ENCODE measurements around the gene PTCRA. TPM values are rescaled to one million over a fixed set of nuclear protein-coding genes. Genes with fewer than 3 reads are reported as not detected.

PTCRA gene
- total RNA-seq, 2 donors from 2014 or later, result not detected

DNA sequence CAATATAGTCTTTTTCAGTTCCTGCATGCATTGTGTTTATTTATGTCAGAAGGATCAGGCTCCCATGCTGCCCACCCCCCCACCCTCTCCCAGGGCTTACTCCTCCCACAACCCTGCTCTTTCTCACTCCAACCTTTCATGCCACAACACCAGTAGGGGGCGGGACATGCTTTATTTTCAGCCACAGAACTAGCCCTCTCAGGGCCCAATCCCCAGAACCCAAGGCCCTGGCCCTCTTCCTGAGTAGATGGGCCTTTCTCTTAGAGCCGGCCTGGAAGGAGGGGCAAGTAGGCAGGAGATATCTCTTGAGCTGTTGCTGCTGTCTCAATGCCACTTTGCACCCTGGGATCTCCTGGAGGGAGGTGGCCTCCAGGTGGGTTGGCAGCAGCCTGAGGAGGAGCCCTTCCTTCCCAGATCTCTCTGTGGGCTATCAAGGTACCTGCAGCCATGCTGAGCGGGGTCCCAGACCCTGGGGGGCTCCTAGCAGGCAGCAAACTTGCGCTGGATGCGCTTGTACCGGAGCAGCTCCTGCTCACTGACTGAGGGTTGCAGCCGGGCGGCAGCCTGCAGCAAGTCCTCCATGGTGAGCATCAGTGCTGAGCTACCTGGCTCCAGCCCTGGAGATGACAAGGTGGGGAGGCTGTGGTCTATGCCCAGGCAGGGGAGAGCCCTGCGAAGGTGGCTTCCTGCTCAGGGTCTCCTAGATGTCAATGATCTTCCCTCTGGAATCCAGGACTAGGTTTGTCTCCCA is 48.2 kb downstream of the PTCRA start:
- ATAC-seq (ENCODE audit: insufficient number of reproducible peaks, low FRiP score, low read depth) (no peak), DNase-seq (ENCODE audit: low spot score) (no peak)
- Histone ChIP-seq H3K4me1 (ENCODE audit: control insufficient read depth in 1 of 2, low read depth in 2 of 2) (peaks cover 6 to 17% of the 10 kb centered on the region in 2 donors), H3K27me3 (replicated peaks; ENCODE audit: insufficient read depth) (no peaks in the 10 kb centered on the region), H3K9me3 (no peaks in the 10 kb centered on the region), H3K27ac (no peak overlapping the region), H3K4me3 (no peak overlapping the region), H3K36me3 (peaks cover 31% of the 10 kb centered on the region)
- TF ChIP-seq, protein P1, sequence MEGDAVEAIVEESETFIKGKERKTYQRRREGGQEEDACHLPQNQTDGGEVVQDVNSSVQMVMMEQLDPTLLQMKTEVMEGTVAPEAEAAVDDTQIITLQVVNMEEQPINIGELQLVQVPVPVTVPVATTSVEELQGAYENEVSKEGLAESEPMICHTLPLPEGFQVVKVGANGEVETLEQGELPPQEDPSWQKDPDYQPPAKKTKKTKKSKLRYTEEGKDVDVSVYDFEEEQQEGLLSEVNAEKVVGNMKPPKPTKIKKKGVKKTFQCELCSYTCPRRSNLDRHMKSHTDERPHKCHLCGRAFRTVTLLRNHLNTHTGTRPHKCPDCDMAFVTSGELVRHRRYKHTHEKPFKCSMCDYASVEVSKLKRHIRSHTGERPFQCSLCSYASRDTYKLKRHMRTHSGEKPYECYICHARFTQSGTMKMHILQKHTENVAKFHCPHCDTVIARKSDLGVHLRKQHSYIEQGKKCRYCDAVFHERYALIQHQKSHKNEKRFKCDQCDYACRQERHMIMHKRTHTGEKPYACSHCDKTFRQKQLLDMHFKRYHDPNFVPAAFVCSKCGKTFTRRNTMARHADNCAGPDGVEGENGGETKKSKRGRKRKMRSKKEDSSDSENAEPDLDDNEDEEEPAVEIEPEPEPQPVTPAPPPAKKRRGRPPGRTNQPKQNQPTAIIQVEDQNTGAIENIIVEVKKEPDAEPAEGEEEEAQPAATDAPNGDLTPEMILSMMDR (IDR thresholded peaks at IDR 0.05), result no peak

DNA sequence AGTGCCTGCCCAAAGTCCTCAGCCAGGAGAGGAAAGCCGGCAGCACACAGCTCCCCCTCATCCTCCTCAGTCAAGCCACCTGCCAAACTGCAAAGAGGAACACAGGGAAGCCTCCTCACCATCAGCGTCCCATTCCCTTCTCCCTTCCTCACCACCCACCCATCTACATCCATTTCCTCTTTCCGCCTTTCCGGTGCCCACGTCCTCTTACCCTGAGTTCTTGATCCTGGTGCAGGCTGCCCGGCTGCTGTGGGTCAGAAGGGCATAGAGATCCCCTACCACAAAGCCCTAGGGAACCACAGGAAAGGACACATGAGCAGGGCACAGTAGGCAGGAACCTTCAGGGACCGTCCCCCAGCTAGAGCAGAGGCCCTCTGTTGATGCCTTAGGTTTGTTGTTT is 50.7 kb downstream of the PTCRA start:
- no peak overlapping the region for H3K4me3 ChIP-seq
- TF ChIP-seq, protein P1 (IDR thresholded peaks at IDR 0.05), result no peak
- no peaks in the 10 kb centered on the region for H3K27me3 ChIP-seq (replicated peaks; ENCODE audit: insufficient read depth)
- peaks cover 31% of the 10 kb centered on the region for H3K36me3 ChIP-seq
- H3K9me3 ChIP-seq, result no peaks in the 10 kb centered on the region
- no peak overlapping the region for H3K27ac ChIP-seq
- no peak for DNase-seq (ENCODE audit: low spot score)
- no peak for ATAC-seq (ENCODE audit: insufficient number of reproducible peaks, low FRiP score, low read depth)
- no peaks in the 10 kb centered on the region for H3K4me1 ChIP-seq (ENCODE audit: control insufficient read depth in 1 of 2, low read depth in 2 of 2)

DNA sequence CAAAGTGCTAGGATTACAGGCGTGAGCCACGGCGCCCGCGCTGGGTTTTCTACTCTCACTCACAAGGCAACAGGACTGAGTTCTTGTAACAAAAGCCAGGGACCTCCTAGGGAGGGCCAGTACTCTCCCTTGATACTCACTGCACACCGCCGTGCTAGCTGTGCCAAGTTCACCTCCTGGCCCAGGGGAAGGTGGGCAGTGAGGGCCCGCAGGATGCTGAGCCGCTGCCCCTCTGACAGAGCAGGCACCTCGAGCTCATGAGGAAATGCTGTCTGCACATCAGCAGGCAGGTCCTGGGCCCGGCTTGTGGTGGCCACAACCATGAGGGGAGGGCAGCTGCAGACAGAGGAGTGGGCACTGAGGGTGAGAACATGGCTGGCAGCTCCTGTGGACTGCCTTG is 51.4 kb downstream of the PTCRA start:
- H3K4me3 ChIP-seq, result no peak overlapping the region
- no peaks in the 10 kb centered on the region for H3K9me3 ChIP-seq
- no peaks in the 10 kb centered on the region for H3K4me1 ChIP-seq (ENCODE audit: control insufficient read depth in 1 of 2, low read depth in 2 of 2)
- H3K36me3 ChIP-seq, result peaks cover 31% of the 10 kb centered on the region
- TF ChIP-seq, protein P1 (IDR thresholded peaks at IDR 0.05), result no peak
- DNase-seq (ENCODE audit: low spot score) (no peak), ATAC-seq (ENCODE audit: insufficient number of reproducible peaks, low FRiP score, low read depth) (no peak)
- no peak overlapping the region for H3K27ac ChIP-seq
- no peaks in the 10 kb centered on the region for H3K27me3 ChIP-seq (replicated peaks; ENCODE audit: insufficient read depth)

DNA sequence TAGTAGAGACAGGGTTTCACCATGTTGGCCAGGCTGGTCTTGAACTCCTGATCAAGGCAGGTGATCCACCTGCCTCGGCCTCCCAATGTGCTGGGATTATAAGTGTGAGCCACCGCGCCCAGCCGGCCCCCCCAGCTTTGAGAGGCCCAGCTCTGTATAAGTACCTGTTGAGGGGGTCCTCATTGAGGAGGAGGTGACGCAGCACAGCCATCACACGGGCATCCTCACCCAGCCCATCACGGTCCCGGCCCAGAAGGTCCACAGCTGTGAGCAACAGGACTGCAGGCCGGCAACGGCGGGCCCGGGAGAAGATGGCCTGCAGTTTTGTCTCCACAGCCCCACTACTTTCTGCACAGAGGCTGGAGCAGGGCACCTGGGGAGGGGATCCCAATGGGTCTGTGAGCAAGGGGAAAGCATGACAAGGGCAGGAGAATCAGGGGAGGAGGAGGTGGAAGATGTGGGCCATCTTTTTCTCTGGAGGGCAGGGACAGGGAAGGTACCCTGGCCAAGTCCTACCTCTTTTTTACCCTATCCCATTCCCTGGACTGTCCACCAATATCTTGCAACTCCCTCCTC is 52.4 kb downstream of the PTCRA start:
- no peaks in the 10 kb centered on the region for H3K9me3 ChIP-seq
- no peak overlapping the region for H3K4me3 ChIP-seq
- no peaks in the 10 kb centered on the region for H3K27me3 ChIP-seq (replicated peaks; ENCODE audit: insufficient read depth)
- no peaks in the 10 kb centered on the region for H3K4me1 ChIP-seq (ENCODE audit: control insufficient read depth in 1 of 2, low read depth in 2 of 2)
- H3K36me3 ChIP-seq, result peaks cover 31% of the 10 kb centered on the region
- TF ChIP-seq, protein P1 (IDR thresholded peaks at IDR 0.05), result no peak
- DNase-seq (ENCODE audit: low spot score) (no peak), ATAC-seq (ENCODE audit: insufficient number of reproducible peaks, low FRiP score, low read depth) (no peak)
- H3K27ac ChIP-seq, result no peak overlapping the region

DNA sequence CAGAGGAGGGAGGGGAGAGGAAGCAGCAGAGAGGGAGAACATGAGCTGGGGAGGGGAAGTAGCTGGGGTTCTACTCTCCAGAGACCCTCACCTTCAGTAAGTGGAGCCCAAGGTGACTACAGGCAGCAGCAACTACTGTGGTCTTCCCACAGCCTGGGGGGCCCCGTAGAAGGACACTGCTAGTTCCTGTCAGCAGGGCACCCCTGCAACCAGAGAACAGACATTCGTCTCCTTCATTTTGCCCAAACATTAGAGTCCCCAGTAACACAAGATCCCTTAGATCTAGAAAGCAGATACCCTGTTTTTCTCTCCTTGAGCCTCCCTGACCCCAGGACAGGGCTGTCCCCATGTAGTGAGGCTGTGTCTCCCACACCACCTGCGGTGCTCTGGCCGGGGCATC is 52.9 kb downstream of the PTCRA start:
- H3K9me3 ChIP-seq, result no peaks in the 10 kb centered on the region
- no peak for ATAC-seq (ENCODE audit: insufficient number of reproducible peaks, low FRiP score, low read depth)
- H3K4me3 ChIP-seq, result no peak overlapping the region
- H3K27me3 ChIP-seq (replicated peaks; ENCODE audit: insufficient read depth), result no peaks in the 10 kb centered on the region
- TF ChIP-seq, protein P1 (IDR thresholded peaks at IDR 0.05), result no peak
- no peak overlapping the region for H3K27ac ChIP-seq
- H3K4me1 ChIP-seq (ENCODE audit: control insufficient read depth in 1 of 2, low read depth in 2 of 2), result no peaks in the 10 kb centered on the region
- H3K36me3 ChIP-seq, result peaks cover 31% of the 10 kb centered on the region
- DNase-seq (ENCODE audit: low spot score), result no peak

Data from thoracic aorta (tissue), 2 donors.